ENCODE measurements around the gene AS3MT.
"Not testable (repeated sequence)": the region's sequence is repeated elsewhere in the genome, so short reads cannot be mapped to it uniquely, and the experiment has no call there.

The AS3MT gene

GRCh38 chr10:102831322-102832071, 37.8 kb upstream of the AS3MT start:
- no peak for DNase-seq (ENCODE audit: low read depth)
- no peak overlapping the region for H3K4me3 ChIP-seq (ENCODE audit: low read depth, low read length)
- no peak for TF ChIP-seq CTCF (IDR thresholded peaks at IDR 0.05; ENCODE audit: insufficient read depth, low read depth, low read length, missing control alignments)

- no peak for TF ChIP-seq CTCF (IDR thresholded peaks at IDR 0.05; ENCODE audit: insufficient read depth, low read depth, low read length, missing control alignments)
- no peak for DNase-seq (ENCODE audit: low read depth)
- no peak overlapping the region for H3K4me3 ChIP-seq (ENCODE audit: low read depth, low read length)
These were observed 37.0 kb upstream of the AS3MT start for GRCh38 chr10:102832248-102832647.

- DNase-seq (ENCODE audit: low read depth): no peak
- H3K4me3 ChIP-seq (ENCODE audit: low read depth, low read length): no peak overlapping the region
- TF ChIP-seq CTCF (IDR thresholded peaks at IDR 0.05; ENCODE audit: insufficient read depth, low read depth, low read length, missing control alignments): no peak
These were observed 36.3 kb upstream of the AS3MT start for GRCh38 chr10:102832987-102833386.

GRCh38 chr10:102834143-102834542, 35.1 kb upstream of the AS3MT start:
- TF ChIP-seq CTCF (IDR thresholded peaks at IDR 0.05; ENCODE audit: insufficient read depth, low read depth, low read length, missing control alignments): no peak
- no peak for DNase-seq (ENCODE audit: low read depth)
- H3K4me3 ChIP-seq (ENCODE audit: low read depth, low read length): no peak overlapping the region

- TF ChIP-seq CTCF (IDR thresholded peaks at IDR 0.05; ENCODE audit: insufficient read depth, low read depth, low read length, missing control alignments): peak; percentile 86
- peak; percentile 81 for DNase-seq (ENCODE audit: low read depth)
- no peak overlapping the region for H3K4me3 ChIP-seq (ENCODE audit: low read depth, low read length)
These were observed 34.2 kb upstream of the AS3MT start for GRCh38 chr10:102835007-102835482.

GRCh38 chr10:102837230-102837721, 32.0 kb upstream of the AS3MT start, which contains the start of gene CYP17A1:
TSS of gene CYP17A1 (minus strand) at chr10:102837413. CDS start at chr10:102837361, 52 bp downstream.
- no peak within 1 kb of the TSS for H3K4me3 ChIP-seq (ENCODE audit: low read depth, low read length)
- TF ChIP-seq CTCF (IDR thresholded peaks at IDR 0.05; ENCODE audit: insufficient read depth, low read depth, low read length, missing control alignments): no peak
- no peak for DNase-seq (ENCODE audit: low read depth)

GRCh38 chr10:102838276-102838927, 30.9 kb upstream of the AS3MT start:
- DNase-seq (ENCODE audit: low read depth); H3K4me3 ChIP-seq (ENCODE audit: low read depth, low read length): not testable (repeated sequence)
